Activated T-helper 1 cell treated with anti-CD3 and anti-CD28 coated beads, Interleukin-12 subunit alpha, Interleukin-12 subunit beta, Interleukin-2, Interleukin-4 antibody, amounts not matched to agents 30 ng/mL and 10 ng/mL and 1 ng/mL, durations not matched to agents 14 hours and 24 hours and 36 hours (primary cell): ENCODE measurements around the gene ATP11C. TPM values are rescaled to one million over a fixed set of nuclear protein-coding genes. Genes with fewer than 3 reads are reported as not detected.

Experiments
- DNase-seq: peaks from one replicate; pipeline ENCODE4 v3.0.0; 2021; ENCODE audit warnings: low spot score
- H3K27ac Mint-ChIP-seq: one replicate; pipeline ENCODE4 v1.8.0; 2021; ENCODE audit warnings: mild to moderate bottlenecking, mixed read lengths
- H3K27me3 Mint-ChIP-seq: one replicate; pipeline ENCODE4 v1.8.0; 2022; ENCODE audit warnings: mild to moderate bottlenecking, moderate library complexity, mixed read lengths; ENCODE audit not compliant: insufficient read depth
- H3K36me3 Mint-ChIP-seq: one replicate; pipeline ENCODE4 v1.8.0; 2021; ENCODE audit warnings: low read depth, mixed read lengths
- H3K4me1 Mint-ChIP-seq: one replicate; pipeline ENCODE4 v1.8.0; 2021; ENCODE audit warnings: low read depth, mixed read lengths
- H3K4me3 Mint-ChIP-seq: one replicate; pipeline ENCODE4 v1.8.0; 2021; ENCODE audit warnings: mild to moderate bottlenecking, moderate library complexity, mixed read lengths
- H3K9me3 Mint-ChIP-seq: one replicate; pipeline ENCODE4 v1.8.0; 2021; ENCODE audit warnings: mixed read lengths
- intact Hi-C: fragments of 100-400 bp; cut with micrococcal nuclease; formaldehyde crosslinking; loops from one replicate; pipeline ENCODE4 v1.15.1; 2024
- total RNA-seq: library from RNA; stranded (reverse); gene quantifications from 2 replicates; pipeline ENCODE4 v1.2.3, GENCODE V29; 2022

Gene ATP11C
- total RNA-seq, 1 donor from 2014 or later = 17.7 TPM

DNA sequence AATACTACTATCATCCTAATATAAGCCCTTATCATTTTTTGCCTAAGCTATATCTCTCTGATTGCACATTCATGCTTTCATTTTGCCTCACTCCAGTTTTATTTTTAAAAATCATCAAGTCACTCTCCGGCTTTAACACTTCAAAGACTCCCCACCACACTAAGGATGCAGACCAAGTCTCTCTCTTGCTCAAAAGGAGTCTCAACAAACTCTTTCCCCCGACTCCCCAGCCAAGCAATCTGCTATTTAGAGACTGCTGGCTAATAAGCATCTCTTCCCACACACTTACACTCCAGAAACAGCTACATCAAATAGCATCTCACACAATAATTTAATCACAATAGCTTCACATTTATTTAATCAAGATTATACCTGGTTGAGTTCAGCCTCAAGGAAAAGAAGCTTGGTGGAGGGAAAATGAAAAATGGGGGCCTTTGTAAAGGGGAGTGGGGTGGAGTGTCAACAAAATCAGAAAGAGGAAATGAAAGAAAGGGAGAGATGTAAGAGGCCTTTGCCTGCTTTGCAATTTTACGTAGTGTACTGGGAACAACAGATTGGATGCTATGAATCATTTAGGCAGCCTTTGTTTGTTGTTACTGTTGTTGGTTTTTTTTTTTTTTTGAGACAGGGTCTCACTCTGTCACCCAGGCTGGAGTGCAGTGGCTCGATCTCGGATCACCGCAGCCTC lies 120.8 kb downstream of the ATP11C start:
- no peak for DNase-seq
- Mint-ChIP-seq H3K4me1 (peaks cover 15% of the 10 kb centered on the region), H3K4me3 (no peak overlapping the region), H3K27me3 (peaks cover 1% of the 10 kb centered on the region), H3K9me3 (peaks cover 5% of the 10 kb centered on the region), H3K27ac (no peak overlapping the region), H3K36me3 (peaks cover 26% of the 10 kb centered on the region)
- intact Hi-C loops = no loop called here

DNA sequence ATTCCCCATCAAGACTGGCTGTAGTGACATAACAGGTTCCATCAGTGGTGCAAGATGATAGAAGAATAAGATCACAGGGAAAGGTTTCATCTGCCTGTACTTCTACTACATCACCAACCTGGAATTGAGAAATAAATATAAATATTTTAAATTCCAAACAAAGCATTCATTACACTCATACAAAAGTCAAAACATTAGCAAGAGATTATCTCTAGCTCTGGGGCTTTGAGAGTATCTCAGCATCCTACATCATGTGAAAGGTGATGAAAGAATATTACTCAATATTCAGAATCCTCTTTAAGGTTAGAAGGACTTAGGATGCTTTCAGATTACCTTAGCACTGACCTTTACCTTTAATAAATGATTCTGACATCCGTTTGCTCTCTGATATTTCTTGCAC lies 128.4 kb downstream of the ATP11C start:
- peaks cover 8% of the 10 kb centered on the region for H3K4me1 Mint-ChIP-seq
- no peak for DNase-seq
- peaks cover 5% of the 10 kb centered on the region for H3K9me3 Mint-ChIP-seq
- H3K27me3 Mint-ChIP-seq = no peaks in the 10 kb centered on the region
- H3K27ac Mint-ChIP-seq = no peak overlapping the region
- intact Hi-C loops = no loop called here
- H3K36me3 Mint-ChIP-seq = peaks cover 32% of the 10 kb centered on the region
- no peak overlapping the region for H3K4me3 Mint-ChIP-seq

DNA sequence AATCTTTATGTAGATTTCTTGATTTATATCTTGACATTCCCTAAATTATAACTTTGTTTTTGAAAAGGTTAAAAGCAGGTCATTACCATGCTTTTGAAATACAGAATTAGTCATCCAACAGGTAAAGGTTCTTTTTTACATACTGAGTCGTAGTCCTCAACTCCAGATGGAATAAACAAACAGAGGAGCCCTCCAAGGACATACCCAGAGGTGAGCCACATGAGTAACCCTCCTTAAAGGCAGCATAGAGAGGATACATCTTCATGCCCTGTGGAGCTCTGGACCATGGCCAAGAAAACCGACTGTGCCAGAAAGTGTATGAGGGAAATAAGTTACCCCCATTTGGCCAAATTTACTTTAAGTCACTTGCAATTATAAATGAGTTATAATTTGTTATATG lies 129.6 kb downstream of the ATP11C start:
- Mint-ChIP-seq H3K36me3 (peaks cover 30% of the 10 kb centered on the region), H3K4me1 (peaks cover 8% of the 10 kb centered on the region), H3K27ac (no peak overlapping the region), H3K9me3 (peaks cover 4% of the 10 kb centered on the region), H3K4me3 (no peak overlapping the region), H3K27me3 (no peaks in the 10 kb centered on the region)
- no peak for DNase-seq
- intact Hi-C loops = no loop called here

DNA sequence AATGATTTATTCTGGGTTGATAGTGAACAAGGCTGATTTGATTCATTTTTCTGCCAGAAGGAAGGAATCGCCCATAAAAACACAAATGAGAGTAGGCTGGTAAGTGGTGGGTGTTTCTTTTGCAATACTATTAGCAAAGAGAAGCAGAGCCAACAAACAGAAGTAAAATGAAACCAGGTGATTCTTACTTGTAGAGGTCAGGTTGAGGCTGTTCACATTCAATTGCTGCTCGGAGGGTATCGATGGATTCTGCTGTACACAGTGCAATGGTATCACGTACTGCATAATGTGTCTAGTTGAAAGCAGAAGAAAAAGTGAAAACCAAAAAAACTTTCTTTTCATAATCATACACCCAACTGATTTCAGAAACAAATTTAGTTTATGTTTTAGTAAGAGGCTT lies 130.8 kb downstream of the ATP11C start:
- Mint-ChIP-seq H3K27ac (no peak overlapping the region), H3K27me3 (no peaks in the 10 kb centered on the region), H3K4me3 (no peak overlapping the region), H3K9me3 (no peaks in the 10 kb centered on the region), H3K4me1 (peaks cover 8% of the 10 kb centered on the region), H3K36me3 (peaks cover 29% of the 10 kb centered on the region)
- intact Hi-C loops = no loop called here
- DNase-seq = no peak

DNA sequence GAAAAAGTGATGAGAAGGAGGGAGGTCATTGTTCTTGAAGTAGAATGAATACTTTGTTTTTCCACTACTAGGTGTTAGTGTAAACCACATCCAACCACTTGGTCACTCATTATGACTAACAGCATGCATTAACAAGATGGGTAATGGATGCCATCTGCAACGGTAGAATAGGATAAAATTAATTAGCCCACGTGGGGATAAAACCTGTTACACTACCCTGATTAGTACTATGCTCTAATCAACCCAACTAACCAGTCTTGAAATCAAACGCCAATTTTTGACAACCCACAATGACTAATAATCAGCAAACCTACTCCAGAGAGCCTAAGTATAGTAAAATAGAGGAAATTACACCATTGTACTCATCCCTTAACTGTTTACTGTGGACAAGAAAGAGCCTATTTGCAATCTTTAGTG lies 131.4 kb downstream of the ATP11C start:
- no peak for DNase-seq
- Mint-ChIP-seq H3K9me3 (no peaks in the 10 kb centered on the region), H3K4me3 (no peak overlapping the region), H3K4me1 (peaks cover 8% of the 10 kb centered on the region), H3K27ac (no peak overlapping the region), H3K27me3 (no peaks in the 10 kb centered on the region), H3K36me3 (peaks cover 27% of the 10 kb centered on the region)
- intact Hi-C loops = no loop called here

DNA sequence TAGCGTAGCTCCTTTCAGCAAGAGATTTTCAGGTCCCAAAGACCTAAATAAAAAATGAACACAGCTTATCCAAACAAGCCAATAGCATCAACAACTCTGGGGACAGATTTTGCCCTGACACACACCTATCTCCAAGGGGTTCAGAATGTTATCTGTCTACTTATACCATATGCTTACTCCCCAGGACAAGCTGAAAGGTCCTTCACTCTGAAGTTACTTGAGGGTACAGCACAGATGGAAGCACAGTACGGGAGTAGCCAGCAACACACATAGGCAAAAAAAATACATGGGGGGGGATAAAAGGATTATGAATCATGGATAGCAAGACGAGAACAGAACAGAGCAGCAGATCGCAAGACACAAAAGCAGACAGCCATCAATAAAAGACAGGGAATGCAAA lies 134.2 kb downstream of the ATP11C start:
- intact Hi-C loops = no loop called here
- no peak overlapping the region for H3K27ac Mint-ChIP-seq

DNA sequence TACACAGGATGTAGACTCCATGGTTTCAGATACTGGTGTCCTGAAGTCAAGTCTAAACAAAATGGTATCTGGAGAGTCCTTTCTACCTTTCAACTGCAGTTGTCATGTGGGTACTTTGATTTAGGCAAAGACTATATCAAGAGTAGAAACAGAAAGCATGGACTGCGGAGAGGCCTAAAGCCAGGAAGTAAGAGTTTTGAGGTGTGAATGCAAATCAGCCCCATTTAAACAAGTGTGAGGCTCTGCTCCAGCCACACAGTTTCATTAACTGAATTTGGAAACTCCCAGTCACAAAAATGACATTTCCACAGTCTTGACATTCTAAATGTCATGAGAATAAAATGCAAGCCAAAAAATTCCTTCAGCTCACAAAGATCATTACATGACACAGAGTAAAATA lies 137.7 kb downstream of the ATP11C start:
- DNase-seq = peak; percentile 0
- Mint-ChIP-seq H3K36me3 (peaks cover 25% of the 10 kb centered on the region), H3K9me3 (no peaks in the 10 kb centered on the region), H3K27ac (peak overlapping the region; percentile 56), H3K4me1 (peaks cover 22% of the 10 kb centered on the region), H3K4me3 (peak overlapping the region; percentile 39), H3K27me3 (no peaks in the 10 kb centered on the region)
- intact Hi-C loops = loop anchor here (1.0 to 2.0 kb wide), 3 partner anchors 29 to 138 kb away; partner anchors contain the start of gene ATP11C

More for the DNA sequence above, 134.2 kb downstream of the ATP11C start:
- Mint-ChIP-seq H3K36me3 (peaks cover 32% of the 10 kb centered on the region), H3K9me3 (no peaks in the 10 kb centered on the region), H3K4me3 (no peak overlapping the region), H3K27me3 (no peaks in the 10 kb centered on the region), H3K4me1 (peaks cover 29% of the 10 kb centered on the region)
- DNase-seq = no peak

DNA sequence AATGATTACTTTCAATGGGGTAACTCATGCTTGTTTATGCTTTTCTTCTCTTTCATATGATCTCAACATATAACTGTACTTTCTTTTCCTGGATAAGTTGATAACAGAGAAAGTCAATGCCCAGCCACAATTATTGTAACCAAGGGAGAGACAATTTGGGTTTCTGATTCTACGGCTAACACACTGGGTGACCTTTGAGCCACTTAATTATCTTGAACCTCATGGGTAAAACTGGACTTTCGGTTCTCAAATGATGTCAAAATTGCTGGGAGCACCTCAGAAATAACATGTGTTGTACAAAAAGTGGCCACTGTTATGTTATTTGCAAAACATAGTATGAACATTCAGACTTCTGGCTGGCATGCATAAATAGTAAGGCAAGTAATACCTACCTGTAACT lies 145.3 kb downstream of the ATP11C start:
- H3K36me3 Mint-ChIP-seq = peaks cover 13% of the 10 kb centered on the region
- H3K4me1 Mint-ChIP-seq = peaks cover 6% of the 10 kb centered on the region
- H3K27ac Mint-ChIP-seq = no peak overlapping the region
- H3K9me3 Mint-ChIP-seq = no peaks in the 10 kb centered on the region
- no peak for DNase-seq
- intact Hi-C loops = no loop called here
- H3K27me3 Mint-ChIP-seq = no peaks in the 10 kb centered on the region
- no peak overlapping the region for H3K4me3 Mint-ChIP-seq

DNA sequence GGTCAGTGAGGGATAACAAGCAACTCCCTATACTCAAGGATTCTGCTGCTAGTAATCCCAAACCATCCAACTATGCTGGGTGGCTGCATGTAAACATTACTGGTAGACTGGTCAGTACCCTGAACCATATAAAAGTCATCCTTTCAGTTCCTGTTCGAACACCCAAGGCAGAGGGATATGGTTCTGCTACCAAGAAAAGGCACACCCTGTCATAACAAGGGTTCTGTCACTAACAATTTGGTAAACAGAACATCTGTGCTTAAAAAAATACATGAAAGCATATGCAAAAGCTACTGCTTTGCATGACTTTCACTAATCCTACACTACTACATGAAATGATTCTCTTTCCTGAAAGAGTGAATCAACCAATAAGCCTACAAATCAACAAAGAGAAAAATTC lies 148.0 kb downstream of the ATP11C start:
- Mint-ChIP-seq H3K4me3 (no peak overlapping the region), H3K9me3 (no peaks in the 10 kb centered on the region), H3K4me1 (peaks cover 6% of the 10 kb centered on the region), H3K27ac (no peak overlapping the region), H3K27me3 (no peaks in the 10 kb centered on the region), H3K36me3 (peaks cover 17% of the 10 kb centered on the region)
- DNase-seq = no peak
- intact Hi-C loops = no loop called here

DNA sequence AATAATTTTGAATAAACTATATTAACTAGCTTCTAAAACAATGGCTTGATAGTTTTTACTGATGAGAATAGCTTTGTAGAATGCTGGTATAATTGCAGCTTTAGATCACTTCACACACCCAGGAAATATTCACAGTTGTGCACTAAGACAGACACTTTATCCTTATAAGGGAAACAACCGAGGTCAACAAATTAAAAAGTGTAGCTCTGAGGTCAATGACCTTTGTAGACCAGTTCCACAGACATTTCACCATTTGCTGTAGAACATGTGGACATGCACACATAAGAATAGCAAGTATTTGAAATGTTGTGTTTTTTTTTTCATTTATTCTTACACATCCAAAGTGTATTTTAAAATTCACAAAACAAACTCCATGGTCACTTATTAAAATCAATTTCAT lies 148.9 kb downstream of the ATP11C start:
- peaks cover 19% of the 10 kb centered on the region for H3K36me3 Mint-ChIP-seq
- H3K4me1 Mint-ChIP-seq = peaks cover 6% of the 10 kb centered on the region
- no peak overlapping the region for H3K27ac Mint-ChIP-seq
- intact Hi-C loops = no loop called here
- H3K4me3 Mint-ChIP-seq = no peak overlapping the region
- no peak for DNase-seq
- H3K9me3 Mint-ChIP-seq = no peaks in the 10 kb centered on the region
- no peaks in the 10 kb centered on the region for H3K27me3 Mint-ChIP-seq

DNA sequence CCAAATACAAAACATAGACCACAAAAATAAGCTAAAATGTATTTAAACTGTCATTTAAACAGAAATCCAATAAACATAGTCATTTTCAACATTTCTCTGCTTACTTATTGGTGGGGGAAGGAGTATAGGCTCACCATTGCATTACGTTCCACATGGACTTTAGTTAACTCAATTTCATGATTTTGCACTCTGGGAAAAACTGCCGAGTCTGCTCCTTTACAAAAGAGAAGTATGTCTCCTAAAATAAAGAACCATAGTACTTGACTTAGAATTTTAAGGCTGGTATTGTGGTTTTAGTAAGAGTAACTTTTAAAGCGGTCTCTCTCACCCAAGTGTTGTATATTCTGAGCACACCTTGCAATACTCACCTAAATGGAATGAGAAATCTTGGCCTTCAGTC lies 149.8 kb downstream of the ATP11C start:
- Mint-ChIP-seq H3K4me1 (peaks cover 6% of the 10 kb centered on the region), H3K27ac (no peak overlapping the region), H3K36me3 (peaks cover 22% of the 10 kb centered on the region), H3K4me3 (no peak overlapping the region), H3K9me3 (no peaks in the 10 kb centered on the region), H3K27me3 (no peaks in the 10 kb centered on the region)
- no peak for DNase-seq
- intact Hi-C loops = no loop called here

DNA sequence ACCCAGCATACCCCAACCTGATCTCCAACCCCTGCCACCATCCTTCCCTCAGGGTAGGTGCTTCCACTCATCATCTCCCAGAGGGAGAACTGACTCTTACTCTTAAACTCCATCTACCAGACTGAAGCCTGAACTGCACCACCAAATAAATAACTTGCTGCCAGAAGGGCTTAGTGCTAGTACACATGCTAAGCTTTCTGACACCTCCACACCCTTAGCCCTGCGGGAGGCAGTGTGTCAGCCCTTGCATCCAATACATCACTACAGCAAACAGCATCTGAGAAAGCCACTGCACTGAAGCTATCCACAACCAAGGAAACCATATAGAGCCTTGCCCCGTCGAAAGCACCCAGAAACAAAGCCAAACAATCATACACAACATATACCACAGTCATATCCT lies 156.3 kb downstream of the ATP11C start:
- H3K27me3 Mint-ChIP-seq = no peaks in the 10 kb centered on the region
- H3K27ac Mint-ChIP-seq = no peak overlapping the region
- intact Hi-C loops = no loop called here
- H3K36me3 Mint-ChIP-seq = peaks cover 42% of the 10 kb centered on the region
- H3K4me3 Mint-ChIP-seq = no peak overlapping the region
- DNase-seq = no peak
- no peaks in the 10 kb centered on the region for H3K4me1 Mint-ChIP-seq
- no peaks in the 10 kb centered on the region for H3K9me3 Mint-ChIP-seq

DNA sequence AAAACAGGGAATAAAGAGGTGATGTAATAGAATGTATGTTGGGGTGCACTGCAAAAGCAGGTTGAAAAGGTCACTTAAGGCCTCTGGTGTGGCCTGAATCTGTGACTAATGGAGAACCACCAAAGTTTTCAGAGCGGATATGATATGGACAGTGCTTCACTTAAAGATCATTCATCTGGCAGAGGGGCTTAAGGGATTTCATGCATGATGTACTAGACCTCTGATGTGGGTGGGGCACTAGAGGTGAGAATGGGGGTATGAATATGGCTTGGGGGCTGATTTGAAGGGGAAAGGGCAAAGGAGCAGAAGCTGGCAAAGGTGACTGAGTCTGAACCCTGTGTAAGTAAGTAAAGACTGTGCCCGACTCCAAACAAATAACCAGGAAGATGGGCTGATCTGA lies 162.5 kb downstream of the ATP11C start:
- no peak overlapping the region for H3K27ac Mint-ChIP-seq
- H3K27me3 Mint-ChIP-seq = no peaks in the 10 kb centered on the region
- no peaks in the 10 kb centered on the region for H3K4me1 Mint-ChIP-seq
- H3K4me3 Mint-ChIP-seq = no peak overlapping the region
- no peak for DNase-seq
- intact Hi-C loops = no loop called here
- no peaks in the 10 kb centered on the region for H3K9me3 Mint-ChIP-seq
- H3K36me3 Mint-ChIP-seq = peaks cover 39% of the 10 kb centered on the region

DNA sequence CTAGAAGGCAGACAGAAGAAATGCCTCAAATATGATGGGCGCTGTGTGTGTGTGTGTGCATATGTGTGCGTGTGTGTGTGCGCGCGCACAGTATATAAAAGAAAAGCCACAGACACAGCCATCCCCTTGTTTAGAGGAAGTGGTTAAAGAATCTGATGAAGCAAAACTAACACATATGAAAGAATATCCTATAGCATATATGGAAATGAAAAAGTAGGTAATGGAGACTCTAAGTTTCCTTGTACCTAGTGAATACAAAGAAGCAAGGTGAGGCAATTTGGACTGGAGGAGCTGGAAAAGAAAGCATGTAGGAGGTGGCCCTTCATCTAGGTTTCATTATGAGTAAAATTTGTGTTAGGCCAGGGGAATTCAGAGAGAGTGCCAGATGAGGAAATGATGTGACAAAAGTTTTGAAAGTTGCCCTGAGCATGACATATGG lies 166.3 kb downstream of the ATP11C start:
- Mint-ChIP-seq H3K27ac (no peak overlapping the region), H3K27me3 (no peaks in the 10 kb centered on the region), H3K4me1 (no peaks in the 10 kb centered on the region), H3K9me3 (no peaks in the 10 kb centered on the region), H3K36me3 (peaks cover 15% of the 10 kb centered on the region), H3K4me3 (no peak overlapping the region)
- intact Hi-C loops = loop anchor here (1.0 to 5.0 kb wide), 4 partner anchors 27 to 166 kb away; partner anchors contain the start of gene ATP11C
- DNase-seq = peak; percentile 32
